ENCODE measurements around the gene GABRB3.

Gene GABRB3

DNA sequence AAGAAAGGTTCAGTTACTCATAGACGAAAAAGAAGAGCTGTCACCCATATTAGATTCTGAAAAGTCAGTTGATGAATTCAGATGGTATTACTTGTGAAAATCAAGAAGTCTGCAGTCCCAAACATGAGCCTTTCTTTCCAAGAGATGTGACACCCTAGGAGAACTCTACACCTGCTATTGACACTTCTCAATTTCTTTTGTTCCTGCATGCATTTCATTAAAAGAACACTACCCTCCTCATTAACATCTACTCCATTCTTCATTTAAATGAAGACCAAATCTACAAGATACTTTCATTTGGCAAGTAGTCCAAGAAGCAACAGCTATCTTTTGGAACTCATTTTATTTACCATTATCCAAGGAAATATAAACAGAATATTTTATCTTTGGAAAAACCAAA lies 6.6 kb downstream of the GABRB3 start:
- DNase-seq (ENCODE audit: low spot score) = no peak
- Histone ChIP-seq H3K4me3 (no peak overlapping the region), H3K27ac (no peak overlapping the region)
- TF ChIP-seq, protein P1, sequence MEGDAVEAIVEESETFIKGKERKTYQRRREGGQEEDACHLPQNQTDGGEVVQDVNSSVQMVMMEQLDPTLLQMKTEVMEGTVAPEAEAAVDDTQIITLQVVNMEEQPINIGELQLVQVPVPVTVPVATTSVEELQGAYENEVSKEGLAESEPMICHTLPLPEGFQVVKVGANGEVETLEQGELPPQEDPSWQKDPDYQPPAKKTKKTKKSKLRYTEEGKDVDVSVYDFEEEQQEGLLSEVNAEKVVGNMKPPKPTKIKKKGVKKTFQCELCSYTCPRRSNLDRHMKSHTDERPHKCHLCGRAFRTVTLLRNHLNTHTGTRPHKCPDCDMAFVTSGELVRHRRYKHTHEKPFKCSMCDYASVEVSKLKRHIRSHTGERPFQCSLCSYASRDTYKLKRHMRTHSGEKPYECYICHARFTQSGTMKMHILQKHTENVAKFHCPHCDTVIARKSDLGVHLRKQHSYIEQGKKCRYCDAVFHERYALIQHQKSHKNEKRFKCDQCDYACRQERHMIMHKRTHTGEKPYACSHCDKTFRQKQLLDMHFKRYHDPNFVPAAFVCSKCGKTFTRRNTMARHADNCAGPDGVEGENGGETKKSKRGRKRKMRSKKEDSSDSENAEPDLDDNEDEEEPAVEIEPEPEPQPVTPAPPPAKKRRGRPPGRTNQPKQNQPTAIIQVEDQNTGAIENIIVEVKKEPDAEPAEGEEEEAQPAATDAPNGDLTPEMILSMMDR (IDR thresholded peaks at IDR 0.05) = no peak

- TF ChIP-seq, protein P1 (IDR thresholded peaks at IDR 0.05) = no peak
- no peak for DNase-seq (ENCODE audit: low spot score)
- Histone ChIP-seq H3K4me3 (no peak overlapping the region), H3K27ac (no peak overlapping the region)
These were observed 12.9 kb downstream of the GABRB3 start for GRCh38 chr15:26759986-26760385.

DNA sequence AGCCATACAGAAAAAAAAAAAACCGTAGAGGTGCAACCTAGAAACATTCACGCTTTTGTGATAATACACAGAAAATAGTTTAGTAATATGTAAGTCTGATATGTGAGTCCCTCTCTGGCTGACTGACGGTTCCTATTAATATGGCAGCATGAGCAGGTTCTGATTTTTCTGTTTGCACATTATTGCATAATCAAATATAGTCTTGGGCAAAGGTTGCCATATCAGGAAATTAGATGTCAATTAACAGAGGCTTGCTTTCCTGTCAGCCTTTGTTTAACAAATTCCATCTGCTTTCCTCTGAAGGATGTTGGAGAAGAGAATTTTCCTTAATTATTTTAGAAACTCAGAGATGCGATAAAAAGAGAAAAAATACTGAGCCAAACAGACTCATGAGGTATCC lies 14.8 kb downstream of the GABRB3 start:
- Histone ChIP-seq H3K4me3 (no peak overlapping the region), H3K27ac (no peak overlapping the region)
- TF ChIP-seq, protein P1 (IDR thresholded peaks at IDR 0.05) = no peak
- DNase-seq (ENCODE audit: low spot score) = no peak

DNA sequence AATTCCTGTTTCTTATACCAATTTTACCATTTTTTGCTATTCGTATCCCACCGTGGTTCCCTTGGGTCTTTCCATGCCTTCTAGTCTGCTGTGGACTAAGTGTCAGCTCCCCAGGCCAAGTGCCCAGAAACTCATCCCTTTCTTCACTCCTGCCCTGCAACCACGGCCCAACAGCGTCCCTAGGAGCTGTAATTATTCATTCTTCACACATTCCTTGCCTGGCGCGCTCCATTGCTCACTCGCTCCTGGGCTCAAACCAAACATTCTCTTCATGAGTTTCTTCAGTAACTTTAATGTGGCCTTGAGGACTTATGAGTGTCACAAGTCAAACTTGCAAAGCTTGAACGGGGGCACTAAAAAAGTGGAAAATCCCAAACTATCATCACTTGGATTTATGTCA lies 15.7 kb downstream of the GABRB3 start:
- TF ChIP-seq, protein P1 (IDR thresholded peaks at IDR 0.05) = no peak
- Histone ChIP-seq H3K4me3 (no peak overlapping the region), H3K27ac (no peak overlapping the region)
- no peak for DNase-seq (ENCODE audit: low spot score)

GRCh38 chr15:26744894-26745293 lies 28.0 kb downstream of the GABRB3 start:
- TF ChIP-seq, protein P1 (IDR thresholded peaks at IDR 0.05) = no peak
- Histone ChIP-seq H3K27ac (no peak overlapping the region), H3K4me3 (no peak overlapping the region)
- no peak for DNase-seq (ENCODE audit: low spot score)

- TF ChIP-seq, protein P1 (IDR thresholded peaks at IDR 0.05) = no peak
- Histone ChIP-seq H3K4me3 (no peak overlapping the region), H3K27ac (no peak overlapping the region)
- no peak for DNase-seq (ENCODE audit: low spot score)
These were observed 33.1 kb downstream of the GABRB3 start for GRCh38 chr15:26739791-26740190.

DNA sequence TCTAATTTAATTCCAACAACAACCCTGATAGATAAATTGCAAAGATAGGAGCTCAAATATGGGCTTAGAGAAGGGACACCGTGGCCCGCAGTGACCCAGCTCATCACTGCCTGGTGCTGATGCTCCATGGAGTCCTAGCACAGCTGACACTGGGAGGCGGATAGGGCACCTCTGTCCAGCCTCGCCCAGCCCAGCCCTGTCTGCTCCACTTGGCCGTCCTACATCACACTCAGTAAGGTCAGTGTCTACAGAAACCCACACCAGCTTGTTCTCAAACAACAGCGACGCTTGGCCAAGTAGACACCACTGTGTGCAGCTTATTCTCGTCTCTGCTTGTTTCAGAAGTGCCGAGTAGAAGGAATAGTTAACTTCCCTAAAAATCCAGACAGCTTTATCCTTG lies 33.9 kb downstream of the GABRB3 start:
- Histone ChIP-seq H3K27ac (no peak overlapping the region), H3K4me3 (no peak overlapping the region)
- no peak for DNase-seq (ENCODE audit: low spot score)
- TF ChIP-seq, protein P1 (IDR thresholded peaks at IDR 0.05) = no peak

Measured in coronary artery (tissue), 2 donors.